Ectodermal cell (in vitro differentiated cells): ENCODE measurements around the gene EFL1.

Experiments
- H3K27ac ChIP-seq: 2 replicates; pipeline ENCODE4 v1.7.0; 2013; ENCODE audit warnings: mild to moderate bottlenecking, low read depth, low read length; ENCODE audit not compliant: insufficient read depth, poor library complexity, severe bottlenecking
- H3K27me3 ChIP-seq: 2 replicates; pipeline ENCODE4 v1.7.0; 2013; ENCODE audit warnings: mild to moderate bottlenecking, low read length; ENCODE audit not compliant: insufficient read depth, control insufficient read depth, poor library complexity, severe bottlenecking
- H3K36me3 ChIP-seq: one replicate; pipeline ENCODE4 v1.7.0; 2013; ENCODE audit warnings: low read length; ENCODE audit not compliant: control insufficient read depth, insufficient read depth
- H3K4me1 ChIP-seq: one replicate; pipeline ENCODE4 v1.7.0; 2013; ENCODE audit warnings: low read length; ENCODE audit not compliant: control insufficient read depth, insufficient read depth
- H3K4me3 ChIP-seq: 2 replicates; pipeline ENCODE4 v1.7.0; 2013; ENCODE audit warnings: low read depth, low read length, control low read depth; ENCODE audit not compliant: insufficient read depth
- H3K9me3 ChIP-seq: 2 replicates; pipeline ENCODE4 v1.7.0; 2013; ENCODE audit warnings: mild to moderate bottlenecking, low read length, moderate library complexity; ENCODE audit not compliant: control insufficient read depth
- WGBS, 2 experiments: methylation state at CpG; one replicate each; pipeline ENCODE4 v1.1.7; 2013; ENCODE audit warnings: missing lambda C conversion rate in 2 of 2; 5-methylcytosine and 5-hydroxymethylcytosine counted together

Gene EFL1

DNA sequence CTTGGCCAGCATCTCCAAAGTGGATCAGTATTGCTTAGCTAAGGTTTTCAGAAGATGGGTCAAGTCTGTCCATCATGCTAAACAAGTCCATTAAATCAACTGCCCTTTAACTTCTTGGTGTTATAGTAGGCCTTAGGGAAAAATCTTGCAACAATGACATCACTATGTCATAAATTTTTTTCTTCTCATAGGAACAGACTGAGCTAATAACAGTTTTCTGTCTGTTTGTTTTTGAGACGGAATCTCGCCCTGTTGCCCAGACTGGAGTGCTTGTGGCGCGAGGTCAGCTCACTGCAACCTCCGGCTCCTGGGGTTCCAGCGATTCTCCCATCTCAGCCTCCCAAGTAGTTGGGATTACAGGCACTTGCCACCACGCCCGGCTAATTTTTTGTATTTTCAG is 94.2 kb downstream of the EFL1 start:
- no peaks in the 10 kb centered on the region for H3K9me3 ChIP-seq
- H3K36me3 ChIP-seq = no peaks in the 10 kb centered on the region
- H3K4me1 ChIP-seq = no peaks in the 10 kb centered on the region
- H3K27ac ChIP-seq = no peak overlapping the region
- no peaks in the 10 kb centered on the region for H3K27me3 ChIP-seq
- 90 to 95% methylated on average over 8 of the region's 8 CpGs for WGBS, 2 experiments
- H3K4me3 ChIP-seq = no peak overlapping the region

DNA sequence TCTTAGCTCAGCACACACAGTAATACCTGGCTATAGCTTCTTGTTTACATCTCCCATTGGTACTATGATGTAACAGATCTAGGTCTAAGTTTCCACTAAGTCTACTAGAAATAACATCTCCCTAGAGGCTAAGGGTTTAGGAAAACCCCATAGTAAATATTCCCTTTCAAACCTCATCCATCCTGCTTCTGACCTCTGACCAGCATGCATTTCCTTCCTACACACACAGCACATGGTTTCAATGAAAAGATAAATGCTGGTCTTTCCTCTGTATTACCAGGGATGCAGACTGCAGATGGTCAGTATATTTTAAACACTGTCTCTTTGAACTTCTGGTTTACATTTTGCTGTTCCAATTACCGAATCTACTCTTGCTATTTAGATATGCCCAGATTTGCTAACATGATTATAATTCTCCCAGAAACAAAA is 96.6 kb downstream of the EFL1 start:
- H3K4me3 ChIP-seq = no peak overlapping the region
- no peaks in the 10 kb centered on the region for H3K4me1 ChIP-seq
- H3K36me3 ChIP-seq = peaks cover 2% of the 10 kb centered on the region
- WGBS, 2 experiments = 86 to 88% methylated on average over 1 of the region's 1 CpG
- no peaks in the 10 kb centered on the region for H3K9me3 ChIP-seq
- no peak overlapping the region for H3K27ac ChIP-seq
- H3K27me3 ChIP-seq = no peaks in the 10 kb centered on the region

DNA sequence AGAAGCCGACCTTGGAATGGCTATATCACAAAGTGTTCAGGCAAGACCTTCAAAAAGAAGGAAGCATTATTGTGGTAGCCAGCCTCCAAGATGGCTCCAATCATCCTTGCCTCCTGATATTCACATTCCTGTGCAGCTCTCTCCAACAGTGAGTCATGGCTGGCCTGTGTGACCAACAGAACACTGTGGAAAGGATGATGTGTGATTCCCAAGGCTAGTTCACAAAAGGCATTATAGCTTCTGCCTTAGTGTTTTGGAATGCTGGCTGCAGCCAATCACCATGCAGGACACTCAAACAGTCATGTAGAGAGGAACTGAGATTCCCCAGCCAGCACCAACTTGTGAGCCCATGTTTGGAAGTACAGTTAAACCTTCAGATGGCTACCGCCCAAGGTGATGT is 102.6 kb downstream of the EFL1 start:
- H3K27me3 ChIP-seq = no peaks in the 10 kb centered on the region

DNA sequence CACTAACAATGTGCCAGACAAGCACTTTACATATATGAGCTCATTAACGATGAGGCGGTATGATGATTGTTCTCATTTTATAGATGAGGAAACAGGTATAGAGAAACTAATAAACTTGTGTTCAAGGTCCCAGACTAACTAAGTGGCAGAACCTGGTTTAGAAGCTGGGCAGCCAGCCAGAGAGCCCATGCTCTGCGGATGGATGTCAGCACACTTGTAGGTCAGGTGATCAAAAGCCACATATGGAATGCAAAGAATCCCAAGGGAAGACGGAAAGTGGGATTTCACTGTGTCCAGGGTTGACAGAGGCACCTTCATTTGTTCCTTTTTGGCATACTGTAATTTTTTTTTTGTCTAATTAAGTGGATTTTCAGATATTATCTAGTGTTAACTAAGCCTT is 103.7 kb downstream of the EFL1 start:
- no peak overlapping the region for H3K4me3 ChIP-seq
- no peaks in the 10 kb centered on the region for H3K27me3 ChIP-seq
- 93 to 96% methylated on average over 4 of the region's 4 CpGs for WGBS, 2 experiments
- H3K36me3 ChIP-seq = peaks cover 3% of the 10 kb centered on the region
- H3K4me1 ChIP-seq = no peaks in the 10 kb centered on the region
- H3K9me3 ChIP-seq = no peaks in the 10 kb centered on the region
- H3K27ac ChIP-seq = no peak overlapping the region

More for the DNA sequence above, 102.6 kb downstream of the EFL1 start:
- Histone ChIP-seq H3K9me3 (no peaks in the 10 kb centered on the region), H3K27ac (no peak overlapping the region), H3K36me3 (peaks cover 3% of the 10 kb centered on the region), H3K4me1 (no peaks in the 10 kb centered on the region), H3K4me3 (no peak overlapping the region)
- WGBS, 2 experiments = 97% methylated on average over 2 of the region's 2 CpGs

DNA sequence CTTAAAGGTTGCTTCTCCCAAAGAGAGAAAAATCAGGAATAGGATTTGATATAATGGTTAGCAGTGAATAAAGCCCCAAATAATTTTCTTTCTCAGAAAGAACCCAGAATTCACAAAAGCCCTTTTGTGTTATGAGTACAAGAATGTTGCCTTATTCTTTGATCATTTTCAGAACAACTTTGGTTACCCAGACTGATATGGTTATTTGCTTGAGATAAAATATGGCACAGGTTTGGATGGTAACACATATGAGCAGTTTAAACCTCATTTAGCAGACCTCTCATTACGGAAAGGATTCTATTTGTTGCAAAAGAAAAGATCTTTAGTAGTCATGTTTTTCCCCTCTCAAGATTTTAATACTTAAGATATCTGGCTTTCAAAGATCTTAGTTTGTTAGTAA is 111.9 kb downstream of the EFL1 start:
- Histone ChIP-seq H3K9me3 (no peaks in the 10 kb centered on the region), H3K4me1 (no peaks in the 10 kb centered on the region), H3K4me3 (no peak overlapping the region), H3K36me3 (peaks cover 8% of the 10 kb centered on the region), H3K27me3 (no peaks in the 10 kb centered on the region), H3K27ac (no peak overlapping the region)
- WGBS, 2 experiments = 80% methylated on average over 1 of the region's 1 CpG; no CpG with 5 or more reads in 1 of the 2 experiments

DNA sequence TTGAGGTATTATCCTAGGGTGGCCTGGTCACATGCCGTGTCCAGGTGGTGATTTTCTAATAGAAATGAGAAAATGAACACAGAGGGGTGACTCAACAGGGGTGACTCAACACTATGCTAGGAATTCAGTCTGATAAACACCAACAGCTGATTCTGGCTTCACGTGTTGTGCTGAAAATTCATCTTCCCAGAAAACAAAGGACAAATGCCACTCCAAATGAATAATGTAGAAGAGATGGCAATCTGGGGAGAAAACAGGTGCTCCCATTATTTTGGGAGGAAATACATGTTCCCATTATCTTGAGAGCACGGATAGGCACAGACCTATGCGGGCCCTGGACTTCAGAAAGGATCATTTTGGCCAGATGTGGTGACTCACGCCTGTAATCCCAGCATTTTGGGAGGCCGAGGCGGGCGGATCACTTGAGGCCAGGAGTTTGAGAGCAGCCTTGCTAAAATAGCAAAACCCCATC is 115.5 kb downstream of the EFL1 start:
- H3K9me3 ChIP-seq = no peaks in the 10 kb centered on the region
- peaks cover 7% of the 10 kb centered on the region for H3K36me3 ChIP-seq
- no peak overlapping the region for H3K4me3 ChIP-seq
- H3K4me1 ChIP-seq = no peaks in the 10 kb centered on the region
- no peak overlapping the region for H3K27ac ChIP-seq
- H3K27me3 ChIP-seq = no peaks in the 10 kb centered on the region
- WGBS, 2 experiments = 93% methylated on average over 8 of the region's 8 CpGs

DNA sequence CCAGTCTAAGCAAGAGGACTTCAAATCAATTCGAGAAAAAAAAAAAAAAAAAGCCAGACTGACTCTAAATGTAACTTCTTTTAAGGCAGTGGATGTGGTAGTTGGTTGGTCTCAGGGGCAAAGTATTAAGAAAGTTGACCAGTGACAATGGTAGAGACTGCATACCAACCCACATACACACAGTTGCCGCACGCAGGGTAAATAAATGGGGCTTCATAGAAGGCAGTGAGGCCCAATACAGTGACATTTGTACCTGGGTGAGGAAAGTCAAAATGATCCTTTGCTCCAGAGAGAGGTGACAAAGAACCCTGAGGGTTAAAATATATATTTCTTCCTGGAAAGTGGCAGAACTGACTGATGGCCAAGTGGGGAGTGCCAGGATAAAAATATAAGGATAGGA is 116.0 kb downstream of the EFL1 start:
- H3K27ac ChIP-seq = no peak overlapping the region
- H3K27me3 ChIP-seq = no peaks in the 10 kb centered on the region
- no peaks in the 10 kb centered on the region for H3K9me3 ChIP-seq
- H3K4me3 ChIP-seq = no peak overlapping the region
- H3K4me1 ChIP-seq = no peaks in the 10 kb centered on the region
- peaks cover 3% of the 10 kb centered on the region for H3K36me3 ChIP-seq
- 96 to 100% methylated on average over 3 of the region's 3 CpGs for WGBS, 2 experiments

DNA sequence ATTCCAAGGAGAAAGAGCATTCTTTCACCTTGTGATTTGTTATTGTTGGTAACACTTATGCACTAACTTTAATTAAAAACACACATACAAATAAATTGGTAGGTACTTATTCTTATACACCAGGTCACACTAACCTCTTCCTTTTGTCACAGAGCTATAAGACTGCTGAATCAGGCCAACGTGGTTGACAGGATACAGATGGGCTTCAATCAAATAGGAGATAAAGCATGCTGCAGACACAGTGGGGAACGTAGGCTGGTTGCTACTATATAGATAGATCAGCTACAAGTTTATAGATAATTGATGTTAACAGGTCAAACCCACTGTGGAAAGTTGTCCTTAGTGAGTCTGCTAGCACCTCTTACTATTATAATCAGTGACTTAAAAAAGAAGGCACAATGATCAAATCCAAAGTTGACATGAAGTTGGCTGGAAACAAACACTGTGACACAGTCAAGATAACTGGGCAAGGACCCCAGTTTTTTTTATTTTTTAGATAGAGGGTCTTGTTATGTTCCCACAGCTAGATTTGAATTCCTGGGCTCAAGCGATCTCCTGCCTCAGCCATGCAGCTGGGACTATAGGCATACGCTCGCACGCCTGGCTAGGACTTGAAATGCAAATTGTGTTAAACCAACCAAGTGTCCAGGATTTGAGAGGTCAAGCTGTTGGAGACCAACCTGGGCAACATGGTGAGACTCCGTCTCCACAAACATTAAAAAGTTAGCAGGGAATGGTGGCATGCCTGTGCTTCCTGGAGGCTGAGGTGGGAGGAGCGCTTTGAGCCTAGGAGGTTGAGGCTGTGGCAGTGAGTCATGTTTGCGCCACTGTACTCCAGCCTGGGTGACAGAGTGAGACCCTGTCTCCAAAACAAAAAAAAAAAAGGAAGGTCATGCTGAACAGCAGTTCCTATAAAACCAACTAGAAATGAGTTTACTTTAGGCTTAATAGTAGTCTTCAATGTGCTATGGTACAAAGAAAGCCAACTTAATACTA is 118.8 kb downstream of the EFL1 start:
- WGBS, 2 experiments = 91 to 97% methylated on average over 9 of the region's 9 CpGs
- H3K9me3 ChIP-seq = no peaks in the 10 kb centered on the region
- H3K4me3 ChIP-seq = no peak overlapping the region
- no peak overlapping the region for H3K27ac ChIP-seq
- H3K4me1 ChIP-seq = no peaks in the 10 kb centered on the region
- no peaks in the 10 kb centered on the region for H3K36me3 ChIP-seq
- H3K27me3 ChIP-seq = no peaks in the 10 kb centered on the region

DNA sequence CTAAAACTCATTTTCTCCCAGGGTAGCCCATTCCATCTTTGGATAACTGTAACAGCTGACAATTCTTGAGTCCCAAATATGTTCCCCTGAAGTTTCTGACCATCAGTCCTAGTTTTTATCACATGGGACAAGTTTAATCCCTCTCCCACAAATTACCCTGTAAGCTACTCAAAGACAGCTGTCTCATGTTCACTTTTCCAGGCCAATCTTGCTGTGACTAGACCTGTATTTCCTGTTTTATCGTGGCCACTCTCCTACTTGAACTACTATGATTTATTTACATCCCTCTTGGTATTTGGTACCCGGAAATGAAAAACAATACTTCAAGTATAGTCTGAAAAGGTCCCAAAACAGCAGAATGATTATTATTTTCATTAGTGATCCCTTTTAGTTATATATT is 121.6 kb downstream of the EFL1 start:
- no peaks in the 10 kb centered on the region for H3K36me3 ChIP-seq
- no peak overlapping the region for H3K27ac ChIP-seq
- no peaks in the 10 kb centered on the region for H3K9me3 ChIP-seq
- WGBS, 2 experiments = 91 to 97% methylated on average over 1 to 2 of the region's 2 CpGs
- H3K4me1 ChIP-seq = no peaks in the 10 kb centered on the region
- no peak overlapping the region for H3K4me3 ChIP-seq
- H3K27me3 ChIP-seq = no peaks in the 10 kb centered on the region

DNA sequence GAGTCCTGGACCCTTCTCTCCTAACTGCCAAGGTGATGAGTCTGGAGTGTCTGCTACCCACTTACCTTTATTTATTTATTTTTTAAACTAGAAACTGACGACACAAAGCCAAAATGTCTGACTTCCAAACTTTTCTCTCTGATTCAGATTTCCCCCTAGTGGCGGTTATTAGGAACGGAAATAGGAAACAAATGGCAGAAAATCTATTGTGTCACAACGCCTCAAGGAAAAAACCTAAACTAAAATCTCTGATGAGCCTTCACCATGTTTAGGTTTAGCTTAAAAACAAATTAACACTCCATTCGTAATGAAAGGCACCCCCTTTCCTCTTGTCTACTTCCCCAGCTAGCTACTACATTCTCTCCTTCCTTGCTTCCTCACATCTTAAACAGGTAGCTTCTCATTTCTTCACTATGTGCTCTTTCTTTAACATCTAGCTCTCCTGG is 122.7 kb downstream of the EFL1 start:
- H3K9me3 ChIP-seq = no peaks in the 10 kb centered on the region
- no peak overlapping the region for H3K4me3 ChIP-seq
- H3K36me3 ChIP-seq = no peaks in the 10 kb centered on the region
- H3K27ac ChIP-seq = no peak overlapping the region
- H3K4me1 ChIP-seq = no peaks in the 10 kb centered on the region
- WGBS, 2 experiments = 24 to 34% methylated on average over 5 of the region's 5 CpGs
- H3K27me3 ChIP-seq = no peaks in the 10 kb centered on the region
